ENCODE results near the gene NTSR2. TPM values are rescaled to one million over a fixed set of nuclear protein-coding genes. Genes with fewer than 3 reads are reported as not detected.

NTSR2 gene
- total and polyA plus RNA-seq, 2 experiments from 2014 or later, result 0.10 TPM; not detected in 1

Other genes with a start within 250 kb of the NTSR2 start
- 20.7 and 30.2 TPM in 2 replicates for gene E2F6, start 204.0 kb downstream of the NTSR2 start, total RNA-seq (2014; rRNA removed; shearing (Covaris generic))
- 11.9 and 16.9 TPM in 2 replicates for gene E2F6, start 204.0 kb downstream of the NTSR2 start, polyA plus RNA-seq (2016; fragmentation: Nextera tagmentation; extraction: Ambion mirVana)
- 35.0 and 36.5 TPM in 2 replicates for gene GREB1, start 136.2 kb downstream of the NTSR2 start, total RNA-seq (2014; rRNA removed; shearing (Covaris generic))
- 12.0 and 12.2 TPM in 2 replicates for gene GREB1, start 136.2 kb downstream of the NTSR2 start, polyA plus RNA-seq (2016; fragmentation: Nextera tagmentation; extraction: Ambion mirVana)
- 7.1 and 9.5 TPM in 2 replicates for gene LPIN1, start 76.4 kb upstream of the NTSR2 start, total RNA-seq (2014; rRNA removed; shearing (Covaris generic))
- 4.4 and 5.4 TPM in 2 replicates for gene LPIN1, start 76.4 kb upstream of the NTSR2 start, polyA plus RNA-seq (2016; fragmentation: Nextera tagmentation; extraction: Ambion mirVana)